ENCODE measurements around the gene SUPT20H. TPM values are rescaled to one million over a fixed set of nuclear protein-coding genes. Genes with fewer than 3 reads are reported as not detected.

Gene SUPT20H
- total RNA-seq, 6 experiments from 2014 or later = 14.0 to 18.1 (median 16.1) TPM

- H3K27ac ChIP-seq = no peak overlapping the region
- no peaks in the 10 kb centered on the region for H3K9me3 ChIP-seq
- intact Hi-C loops (cut with DNase I) = no loop called here
- DNase-seq (no peak), ATAC-seq (no peak)
- TF ChIP-seq POLR2A (IDR thresholded peaks at IDR 0.05) (no peak), CTCF (IDR thresholded peaks at IDR 0.05) (no peak)
- H3K36me3 ChIP-seq = peaks cover 2 to 66% (median 14%) of the 10 kb centered on the region in 4 donors
- H3K27me3 ChIP-seq = no peaks in the 10 kb centered on the region
- WGBS (ENCODE audit: insufficient coverage, low coverage, low lambda C conversion rate, missing lambda C conversion rate) = 80% methylated on average over 2 of the region's 2 CpGs
- H3K4me3 ChIP-seq = no peak overlapping the region
- no peaks in the 10 kb centered on the region for H3K4me1 ChIP-seq
Measured at GRCh38 chr13:37047032-37047431, 12.5 kb downstream of the SUPT20H start.

DNA sequence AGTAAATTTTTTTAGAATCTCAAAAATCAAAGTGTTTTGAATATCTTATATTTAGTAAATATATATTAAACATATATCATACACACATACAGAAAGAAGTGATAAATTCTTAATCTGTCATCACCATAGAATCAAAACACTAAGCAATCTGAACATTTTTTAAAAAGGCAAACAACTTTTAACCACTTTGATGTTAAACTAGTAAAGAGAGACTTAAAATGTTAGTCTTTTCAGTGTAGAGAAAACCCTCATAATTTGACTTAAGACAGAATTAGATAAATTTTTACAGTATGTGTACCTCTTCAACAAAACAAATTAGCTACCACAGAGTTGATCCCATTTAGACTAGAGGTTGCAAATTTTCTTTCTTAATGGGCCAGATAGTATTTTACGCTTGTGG is 13.4 kb downstream of the SUPT20H start:
- peaks cover 4 to 72% (median 17%) of the 10 kb centered on the region in 4 donors for H3K36me3 ChIP-seq
- no peak overlapping the region for H3K4me3 ChIP-seq
- H3K9me3 ChIP-seq = no peaks in the 10 kb centered on the region
- WGBS (ENCODE audit: insufficient coverage, low coverage, low lambda C conversion rate, missing lambda C conversion rate) = 92% methylated on average over 1 of the region's 1 CpG
- no peak for TF ChIP-seq POLR2A (IDR thresholded peaks at IDR 0.05)
- TF ChIP-seq CTCF (IDR thresholded peaks at IDR 0.05) = no peak
- ATAC-seq (no peak), DNase-seq (no peak)
- H3K27me3 ChIP-seq = no peaks in the 10 kb centered on the region
- intact Hi-C loops (cut with DNase I) = no loop called here
- H3K27ac ChIP-seq = no peak overlapping the region
- H3K4me1 ChIP-seq = no peaks in the 10 kb centered on the region

GRCh38 chr13:37040789-37041188 is 18.7 kb downstream of the SUPT20H start:
- no peak for DNase-seq
- Histone ChIP-seq H3K9me3 (no peaks in the 10 kb centered on the region), H3K36me3 (peaks cover 0 to 91% (median 26%) of the 10 kb centered on the region in 4 donors), H3K27me3 (no peaks in the 10 kb centered on the region), H3K4me1 (no peaks in the 10 kb centered on the region), H3K27ac (no peak overlapping the region), H3K4me3 (no peak overlapping the region)
- no peak for TF ChIP-seq POLR2A (IDR thresholded peaks at IDR 0.05)
- TF ChIP-seq CTCF (IDR thresholded peaks at IDR 0.05) = no peak
- no peak for ATAC-seq
- intact Hi-C loops (cut with DNase I) = no loop called here

GRCh38 chr13:37039896-37040295 is 19.6 kb downstream of the SUPT20H start:
- Histone ChIP-seq H3K4me3 (no peak overlapping the region), H3K9me3 (no peaks in the 10 kb centered on the region), H3K27me3 (no peaks in the 10 kb centered on the region), H3K4me1 (no peaks in the 10 kb centered on the region), H3K36me3 (peaks cover 0 to 92% (median 25%) of the 10 kb centered on the region in 4 donors), H3K27ac (no peak overlapping the region)
- TF ChIP-seq POLR2A (IDR thresholded peaks at IDR 0.05) (no peak), CTCF (IDR thresholded peaks at IDR 0.05) (no peak)
- DNase-seq = no peak
- intact Hi-C loops (cut with DNase I) = no loop called here
- ATAC-seq = no peak

GRCh38 chr13:37037241-37037640 is 22.2 kb downstream of the SUPT20H start:
- peaks cover 0 to 92% (median 29%) of the 10 kb centered on the region in 4 donors for H3K36me3 ChIP-seq
- H3K4me3 ChIP-seq = no peak overlapping the region
- no peaks in the 10 kb centered on the region for H3K27me3 ChIP-seq
- intact Hi-C loops (cut with DNase I) = no loop called here
- no peak for DNase-seq
- H3K4me1 ChIP-seq = no peaks in the 10 kb centered on the region
- no peak for ATAC-seq
- H3K27ac ChIP-seq = no peak overlapping the region
- 93% methylated on average over 3 of the region's 3 CpGs for WGBS (ENCODE audit: insufficient coverage, low coverage, low lambda C conversion rate, missing lambda C conversion rate)
- no peaks in the 10 kb centered on the region for H3K9me3 ChIP-seq
- TF ChIP-seq POLR2A (IDR thresholded peaks at IDR 0.05) = no peak
- TF ChIP-seq CTCF (IDR thresholded peaks at IDR 0.05) = no peak
